Liver (tissue), 9 donors: ENCODE results near the gene CALCR. TPM values are rescaled to one million over a fixed set of nuclear protein-coding genes. Genes with fewer than 3 reads are reported as not detected.

Experiments
- DNase-seq: peaks from one replicate; pipeline ENCODE4 v3.0.0-alpha.2; 2017; ENCODE audit warnings: low spot score
- H3K27ac ChIP-seq, 2 donors: one replicate each; pipeline ENCODE4 v1.7.0; 2013; ENCODE audit warnings: inconsistent platforms in 2 of 2, low read length in 2 of 2, control low read depth in 1 of 2, low read depth in 1 of 2, mild to moderate bottlenecking in 1 of 2
- H3K27me3 ChIP-seq, 4 donors: one replicate each; pipeline versions ENCODE4 v1.6.1 to v1.7.0; 2013; ENCODE audit warnings: low read length in 3 of 4, inconsistent platforms in 1 of 4, mild to moderate bottlenecking in 1 of 4, moderate library complexity in 1 of 4; ENCODE audit not compliant: control insufficient read depth in 4 of 4, insufficient read depth in 4 of 4
- H3K36me3 ChIP-seq, 4 donors: one replicate each; pipeline versions ENCODE4 v1.6.1 to v1.7.0; 2013; ENCODE audit warnings: low read length in 3 of 4, mild to moderate bottlenecking in 3 of 4, low read depth in 1 of 4, moderate library complexity in 1 of 4; ENCODE audit not compliant: control insufficient read depth in 4 of 4, insufficient read depth in 3 of 4
- H3K4me1 ChIP-seq, 4 donors: one replicate each; pipeline versions ENCODE4 v1.6.1 to v1.7.0; 2013; ENCODE audit warnings: low read length in 3 of 4, mild to moderate bottlenecking in 3 of 4, moderate library complexity in 1 of 4; ENCODE audit not compliant: control insufficient read depth in 4 of 4, insufficient read depth in 4 of 4
- H3K4me3 ChIP-seq, 3 donors: one replicate each; pipeline versions ENCODE4 v1.6.1 to v1.7.0; 2013; ENCODE audit warnings: low read length in 3 of 3, control low read depth in 1 of 3, low read depth in 1 of 3, mild to moderate bottlenecking in 1 of 3
- H3K9ac ChIP-seq, 2 donors: one replicate each; pipeline ENCODE4 v1.7.0; 2013; ENCODE audit warnings: low read length in 2 of 2, mild to moderate bottlenecking in 2 of 2, moderate library complexity in 2 of 2, control low read depth in 1 of 2, low read depth in 1 of 2
- H3K9me3 ChIP-seq, 4 donors: one replicate each; pipeline versions ENCODE4 v1.6.1 to v1.7.0; 2013; ENCODE audit warnings: low read length in 3 of 4; ENCODE audit not compliant: control insufficient read depth in 4 of 4
- EGR1 ChIP-seq, 2 donors: IDR thresholded peaks; 2 replicates each; pipeline ENCODE4 v1.6.1; 2016 to 2018; ENCODE audit warnings: antibody characterized with exemption in 2 of 2, low read depth in 2 of 2
- FOXA1 ChIP-seq: IDR thresholded peaks from 2 replicates; pipeline ENCODE4 v1.6.1; 2016; ENCODE audit warnings: antibody characterized with exemption
- FOXA2 ChIP-seq: IDR thresholded peaks from 2 replicates; pipeline ENCODE4 v1.6.1; 2016; ENCODE audit warnings: antibody characterized with exemption
- GABPA ChIP-seq, 2 donors: IDR thresholded peaks in 1 of 2; conservative IDR thresholded peaks in 1 of 2; 2 replicates each; pipeline ENCODE4 v1.6.1; 2016; ENCODE audit warnings: antibody characterized with exemption in 2 of 2, mild to moderate bottlenecking in 1 of 2, moderate library complexity in 1 of 2
- HNF4A ChIP-seq, 2 donors: conservative IDR thresholded peaks; 2 replicates each; pipeline ENCODE4 v1.6.1; 2016; ENCODE audit warnings: antibody characterized with exemption in 2 of 2, mild to moderate bottlenecking in 2 of 2
- JUND ChIP-seq, 2 donors: IDR thresholded peaks; 2 replicates each; pipeline ENCODE4 v1.6.1; 2016; ENCODE audit warnings: antibody characterized with exemption in 2 of 2
- RAD21 ChIP-seq, 2 donors: IDR thresholded peaks; 2 replicates each; pipeline ENCODE4 v1.6.1; 2016; ENCODE audit warnings: antibody characterized with exemption in 2 of 2, mild to moderate bottlenecking in 2 of 2
- SP1 ChIP-seq: IDR thresholded peaks from 2 replicates; pipeline ENCODE4 v1.6.1; 2018; ENCODE audit warnings: antibody characterized with exemption, mild to moderate bottlenecking
- TAF1 ChIP-seq: conservative IDR thresholded peaks from 2 replicates; pipeline ENCODE4 v1.6.1; 2016; ENCODE audit warnings: antibody characterized with exemption, mild to moderate bottlenecking
- YY1 ChIP-seq: IDR thresholded peaks from 2 replicates; pipeline ENCODE4 v1.6.1; 2016; ENCODE audit warnings: antibody characterized with exemption, mild to moderate bottlenecking
- WGBS: extraction: QIAGEN DNeasy Blood & Tissue Kit; methylation state at CpG from one replicate; pipeline ENCODE4 v1.1.7; 2013; 5-methylcytosine and 5-hydroxymethylcytosine counted together
- polyA plus RNA-seq, 2 donors: library from polyadenylated mRNA; stranded (reverse) in 1 of 2; unstranded in 1 of 2; fragments of 200-250 nt in 1 of 2; fragments of >200 nt in 1 of 2; fragmentation: Nextera tagmentation in 1 of 2; extraction: Ambion mirVana in 1 of 2; gene quantifications; one replicate each; pipeline versions ENCODE4 v1.2.1 to v1.2.3, GENCODE V29; 2013 to 2015
- total RNA-seq, 2 donors: library from RNA; depleted of rRNA; stranded (reverse); fragments of >200 nt; gene quantifications; one replicate each; pipeline ENCODE4 v1.2.3, GENCODE V29; 2014
- TF ChIP-seq, protein P1 (sequence below): IDR thresholded peaks from 2 replicates; pipeline ENCODE4 v1.6.1; 2016; ENCODE audit warnings: antibody characterized with exemption
- TF ChIP-seq, protein P2 (sequence below): IDR thresholded peaks from 2 replicates; pipeline ENCODE4 v1.6.1; 2016; ENCODE audit warnings: antibody characterized with exemption
- TF ChIP-seq, protein P3 (sequence below): IDR thresholded peaks from 2 replicates; pipeline ENCODE4 v1.6.1; 2016; ENCODE audit warnings: antibody characterized with exemption
- TF ChIP-seq, protein P4 (sequence below): IDR thresholded peaks from 2 replicates; pipeline ENCODE4 v1.6.1; 2016; ENCODE audit warnings: antibody characterized with exemption, mild to moderate bottlenecking
- donor health status: healthy.
- donor health status: healthy.
- donor health status: healthy.
- donor health status: healthy.
- donor health status: healthy.

CALCR gene
- total and polyA plus RNA-seq, 4 donors: 0.19 TPM; not detected in 3

DNA sequence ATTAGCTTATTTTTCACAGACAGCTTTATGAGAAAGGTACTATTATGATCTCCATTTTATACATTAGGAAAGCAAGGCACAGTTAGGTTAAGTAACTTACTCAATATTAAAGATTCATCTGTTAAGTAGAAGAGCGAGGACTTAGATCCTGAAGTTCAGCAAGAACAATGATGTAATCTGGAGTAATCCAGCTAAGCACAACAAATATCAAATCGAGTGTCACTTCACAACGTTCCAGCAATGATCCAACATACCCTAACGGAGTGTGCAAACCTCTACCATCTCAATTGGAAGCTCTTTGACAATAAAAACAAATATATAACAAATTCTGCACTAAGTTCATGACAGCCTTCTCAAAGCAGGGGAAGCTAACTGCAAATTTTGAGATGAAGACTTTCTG is 121.3 kb downstream of the CALCR start (continued):
- TF ChIP-seq, protein P1, sequence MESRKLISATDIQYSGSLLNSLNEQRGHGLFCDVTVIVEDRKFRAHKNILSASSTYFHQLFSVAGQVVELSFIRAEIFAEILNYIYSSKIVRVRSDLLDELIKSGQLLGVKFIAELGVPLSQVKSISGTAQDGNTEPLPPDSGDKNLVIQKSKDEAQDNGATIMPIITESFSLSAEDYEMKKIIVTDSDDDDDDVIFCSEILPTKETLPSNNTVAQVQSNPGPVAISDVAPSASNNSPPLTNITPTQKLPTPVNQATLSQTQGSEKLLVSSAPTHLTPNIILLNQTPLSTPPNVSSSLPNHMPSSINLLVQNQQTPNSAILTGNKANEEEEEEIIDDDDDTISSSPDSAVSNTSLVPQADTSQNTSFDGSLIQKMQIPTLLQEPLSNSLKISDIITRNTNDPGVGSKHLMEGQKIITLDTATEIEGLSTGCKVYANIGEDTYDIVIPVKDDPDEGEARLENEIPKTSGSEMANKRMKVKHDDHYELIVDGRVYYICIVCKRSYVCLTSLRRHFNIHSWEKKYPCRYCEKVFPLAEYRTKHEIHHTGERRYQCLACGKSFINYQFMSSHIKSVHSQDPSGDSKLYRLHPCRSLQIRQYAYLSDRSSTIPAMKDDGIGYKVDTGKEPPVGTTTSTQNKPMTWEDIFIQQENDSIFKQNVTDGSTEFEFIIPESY: no peak
- no peak for TF ChIP-seq GABPA (IDR thresholded peaks at IDR 0.05 in 1 of 2, conservative IDR thresholded peaks at IDR 0.05 in 1 of 2)
- TF ChIP-seq, protein P2, sequence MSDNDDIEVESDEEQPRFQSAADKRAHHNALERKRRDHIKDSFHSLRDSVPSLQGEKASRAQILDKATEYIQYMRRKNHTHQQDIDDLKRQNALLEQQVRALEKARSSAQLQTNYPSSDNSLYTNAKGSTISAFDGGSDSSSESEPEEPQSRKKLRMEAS: no peak

DNA sequence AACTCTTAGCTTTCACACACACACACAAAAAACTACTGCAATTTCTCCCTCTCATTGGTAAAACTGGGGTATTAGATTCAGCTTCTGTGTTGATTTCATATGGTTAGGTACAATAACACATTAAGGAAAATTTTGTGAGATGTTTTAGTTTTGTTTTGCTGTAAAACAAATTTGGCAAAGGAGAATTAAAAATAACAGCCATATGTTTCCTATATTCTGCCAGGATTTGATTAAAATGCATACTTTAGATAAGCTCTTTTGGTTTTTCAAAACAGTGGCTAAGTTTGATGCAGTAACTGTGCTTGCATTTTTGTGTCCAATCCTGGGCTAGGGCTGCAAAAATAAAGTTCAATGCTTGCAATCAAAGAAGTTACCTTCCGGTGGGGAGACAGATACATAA is 126.3 kb downstream of the CALCR start:
- peaks cover 0 to 14% (median 0%) of the 10 kb centered on the region in 4 donors for H3K27me3 ChIP-seq
- no peaks in the 10 kb centered on the region for H3K36me3 ChIP-seq
- DNase-seq: no peak
- WGBS: 50% methylated on average over 1 of the region's 1 CpG
- no peak overlapping the region for H3K4me3 ChIP-seq
- no peak for TF ChIP-seq YY1
- TF ChIP-seq TAF1: no peak
- no peak for TF ChIP-seq RAD21 (IDR thresholded peaks at IDR 0.05)
- TF ChIP-seq, protein P1: no peak
- no peak for TF ChIP-seq HNF4A (conservative IDR thresholded peaks at IDR 0.05)
- TF ChIP-seq, protein P3, sequence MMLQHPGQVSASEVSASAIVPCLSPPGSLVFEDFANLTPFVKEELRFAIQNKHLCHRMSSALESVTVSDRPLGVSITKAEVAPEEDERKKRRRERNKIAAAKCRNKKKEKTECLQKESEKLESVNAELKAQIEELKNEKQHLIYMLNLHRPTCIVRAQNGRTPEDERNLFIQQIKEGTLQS: no peak
- TF ChIP-seq, protein P2: no peak
- no peak for TF ChIP-seq FOXA1
- no peak for TF ChIP-seq JUND (IDR thresholded peaks at IDR 0.05)
- TF ChIP-seq SP1: no peak
- TF ChIP-seq, protein P4, sequence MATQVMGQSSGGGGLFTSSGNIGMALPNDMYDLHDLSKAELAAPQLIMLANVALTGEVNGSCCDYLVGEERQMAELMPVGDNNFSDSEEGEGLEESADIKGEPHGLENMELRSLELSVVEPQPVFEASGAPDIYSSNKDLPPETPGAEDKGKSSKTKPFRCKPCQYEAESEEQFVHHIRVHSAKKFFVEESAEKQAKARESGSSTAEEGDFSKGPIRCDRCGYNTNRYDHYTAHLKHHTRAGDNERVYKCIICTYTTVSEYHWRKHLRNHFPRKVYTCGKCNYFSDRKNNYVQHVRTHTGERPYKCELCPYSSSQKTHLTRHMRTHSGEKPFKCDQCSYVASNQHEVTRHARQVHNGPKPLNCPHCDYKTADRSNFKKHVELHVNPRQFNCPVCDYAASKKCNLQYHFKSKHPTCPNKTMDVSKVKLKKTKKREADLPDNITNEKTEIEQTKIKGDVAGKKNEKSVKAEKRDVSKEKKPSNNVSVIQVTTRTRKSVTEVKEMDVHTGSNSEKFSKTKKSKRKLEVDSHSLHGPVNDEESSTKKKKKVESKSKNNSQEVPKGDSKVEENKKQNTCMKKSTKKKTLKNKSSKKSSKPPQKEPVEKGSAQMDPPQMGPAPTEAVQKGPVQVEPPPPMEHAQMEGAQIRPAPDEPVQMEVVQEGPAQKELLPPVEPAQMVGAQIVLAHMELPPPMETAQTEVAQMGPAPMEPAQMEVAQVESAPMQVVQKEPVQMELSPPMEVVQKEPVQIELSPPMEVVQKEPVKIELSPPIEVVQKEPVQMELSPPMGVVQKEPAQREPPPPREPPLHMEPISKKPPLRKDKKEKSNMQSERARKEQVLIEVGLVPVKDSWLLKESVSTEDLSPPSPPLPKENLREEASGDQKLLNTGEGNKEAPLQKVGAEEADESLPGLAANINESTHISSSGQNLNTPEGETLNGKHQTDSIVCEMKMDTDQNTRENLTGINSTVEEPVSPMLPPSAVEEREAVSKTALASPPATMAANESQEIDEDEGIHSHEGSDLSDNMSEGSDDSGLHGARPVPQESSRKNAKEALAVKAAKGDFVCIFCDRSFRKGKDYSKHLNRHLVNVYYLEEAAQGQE: no peak
- no peak for TF ChIP-seq EGR1 (IDR thresholded peaks at IDR 0.05; ENCODE audit: low read depth in 2 of 2)
- TF ChIP-seq FOXA2: no peak
- no peaks in the 10 kb centered on the region for H3K4me1 ChIP-seq
- no peaks in the 10 kb centered on the region for H3K9me3 ChIP-seq
- H3K9ac ChIP-seq: no peak overlapping the region
- H3K27ac ChIP-seq: no peak overlapping the region
